K562 (cell line): Measurements from ENCODE around the gene UCKL1. TPM values are rescaled to one million over a fixed set of nuclear protein-coding genes. Genes with fewer than 3 reads are reported as not detected.

ENCODE experiments used
- CHCHD3 ChIP-seq: fragments of 250-450 bp; sonication (Bioruptor Pico); IDR thresholded peaks from 2 replicates; pipeline ENCODE4 v2.1.2; 2022; ENCODE audit warnings: mild to moderate bottlenecking
- CLOCK ChIP-seq: fragments of 250-450 bp; sonication (Bioruptor Pico); IDR thresholded peaks from 2 replicates; pipeline ENCODE4 v1.4.0; 2020; ENCODE audit warnings: mild to moderate bottlenecking, moderate library complexity, borderline replicate concordance
- EWSR1 ChIP-seq: fragments of 450-650 bp; IDR thresholded peaks from 2 replicates; pipeline ENCODE4 v1.6.1; 2018; ENCODE audit warnings: borderline replicate concordance, mild to moderate bottlenecking, low read depth, moderate library complexity; ENCODE audit not compliant: partially characterized antibody
- HDGF ChIP-seq: fragments of 450-650 bp; IDR thresholded peaks from 2 replicates; pipeline ENCODE4 v1.6.1; 2016
- HNRNPLL ChIP-seq: fragments of 200-400 bp; formaldehyde crosslinking; IDR thresholded peaks from 2 replicates; pipeline ENCODE4 v1.6.1; 2017; ENCODE audit warnings: low read length, low read depth, mild to moderate bottlenecking; ENCODE audit not compliant: poor library complexity, severe bottlenecking
- MCM7 ChIP-seq, 2 experiments: fragments of 450-650 bp; IDR thresholded peaks; 2 replicates each; pipeline ENCODE4 v1.6.1; 2016 to 2018
- NRF1 ChIP-seq, 2 experiments: fragments of 450-650 bp; IDR thresholded peaks in 1 of 2; conservative IDR thresholded peaks in 1 of 2; 2 replicates each; pipeline ENCODE4 v1.6.1; 2014; ENCODE audit warnings: mild to moderate bottlenecking in 2 of 2
- POLR2B ChIP-seq: fragments of 450-650 bp; IDR thresholded peaks from 2 replicates; pipeline ENCODE4 v1.6.1; 2018; ENCODE audit warnings: low read depth; ENCODE audit not compliant: partially characterized antibody
- PTRF ChIP-seq: fragments of 450-650 bp; IDR thresholded peaks from 2 replicates; pipeline ENCODE4 v1.6.1; 2016; ENCODE audit warnings: mild to moderate bottlenecking, missing genetic modification characterization, missing compliant biosample characterization
- RBM17 ChIP-seq: fragments of 200-400 bp; formaldehyde crosslinking; IDR thresholded peaks from 2 replicates; pipeline ENCODE4 v1.6.1; 2017; ENCODE audit warnings: low read depth, mild to moderate bottlenecking, low read length, borderline replicate concordance
- SAFB ChIP-seq: fragments of 200-400 bp; formaldehyde crosslinking; IDR thresholded peaks from 2 replicates; pipeline ENCODE4 v1.6.1; 2017; ENCODE audit warnings: low read depth, low read length, borderline replicate concordance
- SMARCA5 ChIP-seq: fragments of 450-650 bp; IDR thresholded peaks from 2 replicates; pipeline ENCODE4 v1.6.1; 2016
- SMARCC2 ChIP-seq: fragments of 450-650 bp; IDR thresholded peaks from 2 replicates; pipeline ENCODE4 v1.6.1; 2017; ENCODE audit warnings: antibody characterized with exemption, moderate library complexity, mild to moderate bottlenecking, low read depth
- ZNF143 ChIP-seq: sonication (generic); formaldehyde crosslinking; IDR thresholded peaks from 2 replicates; pipeline ENCODE4 v1.9.0; 2022; ENCODE audit warnings: mild to moderate bottlenecking, missing genetic modification reagents
- ZNF165 ChIP-seq: fragments of 250-450 bp; sonication (Bioruptor Pico); IDR thresholded peaks from 2 replicates; pipeline ENCODE4 v1.4.0; 2020; ENCODE audit warnings: borderline replicate concordance
- ZNF224 ChIP-seq: sonication (generic); formaldehyde crosslinking; IDR thresholded peaks from 2 replicates; pipeline ENCODE4 v1.8.0; 2022; ENCODE audit warnings: mild to moderate bottlenecking, missing genetic modification reagents
- ZNF740 ChIP-seq, 3 experiments: fragments of 200-800 bp in 1 of 3; sonication (Bioruptor generic) in 1 of 3; sonication (generic) in 1 of 3; formaldehyde crosslinking in 1 of 3; IDR thresholded peaks; 2 replicates each; pipeline versions ENCODE4 v1.6.1 to v1.8.0; 2016 to 2022; ENCODE audit warnings: mild to moderate bottlenecking in 2 of 3, missing compliant biosample characterization in 2 of 3, missing genetic modification characterization in 2 of 3, missing genetic modification reagents in 1 of 3
- polyA plus RNA-seq, 8 experiments: library from polyadenylated mRNA; depleted of rRNA in 4 of 8; stranded (reverse) in 5 of 8; unstranded in 3 of 8; fragments of >200 nt; fragmentation: Nextera tagmentation in 2 of 8; fragmentation: Illumina TruSeq in 1 of 8; extraction: Ambion mirVana in 2 of 8; extraction: Trizol in 1 of 8; gene quantifications; 2 replicates each; pipeline versions ENCODE4 v1.2.1 to v1.2.3, GENCODE V29; 2011 to 2014; ENCODE audit warnings: inconsistent platforms in 1 of 8, missing spikeins in 1 of 8
- total RNA-seq, 7 experiments: library from RNA; depleted of rRNA in 6 of 7; stranded (reverse); fragments of >200 nt in 6 of 7; fragmentation: Illumina TruSeq in 2 of 7; extraction: Trizol in 2 of 7; gene quantifications; 2 replicates each; pipeline versions ENCODE4 v1.2.1 to v1.2.3, GENCODE V29; 2011 to 2021; ENCODE audit warnings: low replicate concordance in 1 of 7
- TF ChIP-seq, protein P1 (sequence below), 2 experiments: fragments of 150-350 bp in 1 of 2; IDR thresholded peaks; 2 replicates each; pipeline ENCODE4 v1.6.1; 2012 to 2016; ENCODE audit warnings: low read depth in 2 of 2, low read length in 2 of 2, mild to moderate bottlenecking in 1 of 2, moderate library complexity in 1 of 2
- TF ChIP-seq, protein P2 (sequence below): fragments of 450-650 bp; formaldehyde crosslinking; conservative IDR thresholded peaks from 2 replicates; pipeline ENCODE4 v1.4.0; 2022; ENCODE audit warnings: mild to moderate bottlenecking, missing genetic modification characterization

Gene UCKL1
- total and polyA plus RNA-seq, 9 of the 15 experiments (the other 6 are each of a cell fraction or from before 2014, with no cell fraction given), result 3.1 to 52.8 (median 24.2) TPM

DNA sequence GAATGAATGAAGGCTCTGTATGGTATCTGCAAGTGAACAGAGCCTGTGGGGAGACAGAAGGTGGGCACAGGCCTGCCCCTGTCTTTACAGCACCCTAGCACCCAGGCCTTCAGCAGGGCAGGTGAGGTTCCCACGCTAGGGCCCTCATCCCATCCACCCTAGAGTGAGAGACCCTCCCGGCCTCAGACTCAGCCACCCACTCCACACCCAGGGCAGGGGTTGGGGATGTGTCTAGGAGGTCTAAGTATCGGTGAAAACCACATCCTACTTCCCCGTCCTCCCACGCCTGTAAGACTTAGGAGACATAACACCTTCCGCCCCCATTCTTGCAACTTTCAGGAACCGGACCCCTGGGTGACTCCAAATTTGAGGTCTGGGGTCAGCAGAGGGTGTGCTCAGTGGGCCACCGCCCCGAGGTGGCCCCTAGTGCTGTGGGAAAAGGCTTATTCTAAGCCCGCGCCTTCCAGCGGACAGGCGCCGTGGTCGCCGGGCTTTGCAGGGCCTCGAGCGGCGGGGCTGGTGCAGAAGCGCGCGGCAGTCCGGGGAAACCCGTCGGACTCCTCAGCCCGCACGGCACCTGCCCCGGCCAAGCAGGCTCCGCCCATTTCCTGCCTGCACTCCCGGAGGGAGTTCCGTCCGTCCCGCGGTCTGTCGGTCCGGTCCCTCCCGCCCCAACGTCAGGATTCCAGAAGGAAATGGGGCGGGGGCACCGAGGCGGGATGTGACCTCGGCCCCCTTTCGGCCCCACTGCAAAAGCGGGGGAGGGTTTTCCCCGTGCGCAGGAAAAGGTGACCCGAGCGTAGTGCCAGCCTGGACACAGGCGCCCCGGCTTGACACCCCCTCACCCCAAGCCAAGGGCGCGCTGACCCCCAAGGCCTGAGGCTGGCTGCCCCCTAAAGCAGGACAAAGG is 22.4 kb upstream of the UCKL1 start (continued):
- TF ChIP-seq, protein P1, sequence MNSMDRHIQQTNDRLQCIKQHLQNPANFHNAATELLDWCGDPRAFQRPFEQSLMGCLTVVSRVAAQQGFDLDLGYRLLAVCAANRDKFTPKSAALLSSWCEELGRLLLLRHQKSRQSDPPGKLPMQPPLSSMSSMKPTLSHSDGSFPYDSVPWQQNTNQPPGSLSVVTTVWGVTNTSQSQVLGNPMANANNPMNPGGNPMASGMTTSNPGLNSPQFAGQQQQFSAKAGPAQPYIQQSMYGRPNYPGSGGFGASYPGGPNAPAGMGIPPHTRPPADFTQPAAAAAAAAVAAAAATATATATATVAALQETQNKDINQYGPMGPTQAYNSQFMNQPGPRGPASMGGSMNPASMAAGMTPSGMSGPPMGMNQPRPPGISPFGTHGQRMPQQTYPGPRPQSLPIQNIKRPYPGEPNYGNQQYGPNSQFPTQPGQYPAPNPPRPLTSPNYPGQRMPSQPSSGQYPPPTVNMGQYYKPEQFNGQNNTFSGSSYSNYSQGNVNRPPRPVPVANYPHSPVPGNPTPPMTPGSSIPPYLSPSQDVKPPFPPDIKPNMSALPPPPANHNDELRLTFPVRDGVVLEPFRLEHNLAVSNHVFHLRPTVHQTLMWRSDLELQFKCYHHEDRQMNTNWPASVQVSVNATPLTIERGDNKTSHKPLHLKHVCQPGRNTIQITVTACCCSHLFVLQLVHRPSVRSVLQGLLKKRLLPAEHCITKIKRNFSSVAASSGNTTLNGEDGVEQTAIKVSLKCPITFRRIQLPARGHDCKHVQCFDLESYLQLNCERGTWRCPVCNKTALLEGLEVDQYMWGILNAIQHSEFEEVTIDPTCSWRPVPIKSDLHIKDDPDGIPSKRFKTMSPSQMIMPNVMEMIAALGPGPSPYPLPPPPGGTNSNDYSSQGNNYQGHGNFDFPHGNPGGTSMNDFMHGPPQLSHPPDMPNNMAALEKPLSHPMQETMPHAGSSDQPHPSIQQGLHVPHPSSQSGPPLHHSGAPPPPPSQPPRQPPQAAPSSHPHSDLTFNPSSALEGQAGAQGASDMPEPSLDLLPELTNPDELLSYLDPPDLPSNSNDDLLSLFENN (IDR thresholded peaks at IDR 0.05; ENCODE audit: low read depth in 2 of 2, low read length in 2 of 2), result no peak
- no peak for TF ChIP-seq ZNF143
- no peak for TF ChIP-seq RBM17
- TF ChIP-seq NRF1 (conservative IDR thresholded peaks at IDR 0.05 in 1 of 2, IDR thresholded peaks at IDR 0.05 in 1 of 2), result peak; percentile 52 to 60
- TF ChIP-seq, protein P2, sequence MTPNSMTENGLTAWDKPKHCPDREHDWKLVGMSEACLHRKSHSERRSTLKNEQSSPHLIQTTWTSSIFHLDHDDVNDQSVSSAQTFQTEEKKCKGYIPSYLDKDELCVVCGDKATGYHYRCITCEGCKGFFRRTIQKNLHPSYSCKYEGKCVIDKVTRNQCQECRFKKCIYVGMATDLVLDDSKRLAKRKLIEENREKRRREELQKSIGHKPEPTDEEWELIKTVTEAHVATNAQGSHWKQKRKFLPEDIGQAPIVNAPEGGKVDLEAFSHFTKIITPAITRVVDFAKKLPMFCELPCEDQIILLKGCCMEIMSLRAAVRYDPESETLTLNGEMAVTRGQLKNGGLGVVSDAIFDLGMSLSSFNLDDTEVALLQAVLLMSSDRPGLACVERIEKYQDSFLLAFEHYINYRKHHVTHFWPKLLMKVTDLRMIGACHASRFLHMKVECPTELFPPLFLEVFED (CRISPR knock-in tag), result no peak
- TF ChIP-seq EWSR1, result no peak
- TF ChIP-seq SAFB, result no peak
- no peak for TF ChIP-seq SMARCA5
- TF ChIP-seq MCM7 (IDR thresholded peaks at IDR 0.05), result no peak
- TF ChIP-seq ZNF740 (CRISPR knock-in tag; IDR thresholded peaks at IDR 0.05), result no peak
- TF ChIP-seq ZNF740 (tag; IDR thresholded peaks at IDR 0.05), result no peak
- no peak for TF ChIP-seq ZNF165 (CRISPR knock-in tag)
- peak; percentile 51 for TF ChIP-seq HNRNPLL
- TF ChIP-seq POLR2B, result peak; percentile 45
- no peak for TF ChIP-seq HDGF
- no peak for TF ChIP-seq CLOCK
- TF ChIP-seq ZNF224 (CRISPR knock-in tag), result no peak
- no peak for TF ChIP-seq SMARCC2
- TF ChIP-seq CHCHD3 (CRISPR knock-in tag), result no peak
- no peak for TF ChIP-seq PTRF (tag)
